IgD-negative memory B cell (primary cell): ENCODE results near the gene HOXB2. TPM values are rescaled to one million over a fixed set of nuclear protein-coding genes. Genes with fewer than 3 reads are reported as not detected.
A peak's percentile ranks its signal among the peaks of the same experiment; 100 is the strongest.
"Not testable (repeated sequence)": the region's sequence is repeated elsewhere in the genome, so short reads cannot be mapped to it uniquely, and the experiment has no call there.

Experiments
- H3K27ac Mint-ChIP-seq, 3 donors: one replicate each; pipeline ENCODE4 v1.8.0; 2020 to 2022; ENCODE audit warnings: mild to moderate bottlenecking in 3 of 3, mixed read lengths in 3 of 3, moderate library complexity in 1 of 3
- H3K27me3 Mint-ChIP-seq: one replicate; pipeline ENCODE4 v1.8.0; 2021; ENCODE audit warnings: mixed read lengths
- H3K36me3 Mint-ChIP-seq: one replicate; pipeline ENCODE4 v1.8.0; 2020; ENCODE audit warnings: mild to moderate bottlenecking, mixed read lengths
- H3K4me1 Mint-ChIP-seq, 3 donors: one replicate each; pipeline ENCODE4 v1.8.0; 2020 to 2022; ENCODE audit warnings: mixed read lengths in 3 of 3, mild to moderate bottlenecking in 1 of 3
- H3K4me3 Mint-ChIP-seq, 4 donors: one replicate each; pipeline ENCODE4 v1.8.0; 2020 to 2022; ENCODE audit warnings: mild to moderate bottlenecking in 4 of 4, mixed read lengths in 4 of 4, moderate library complexity in 3 of 4
- H3K9me3 Mint-ChIP-seq, 3 donors: one replicate each; pipeline ENCODE4 v1.8.0; 2020 to 2021; ENCODE audit warnings: mixed read lengths in 3 of 3, mild to moderate bottlenecking in 1 of 3
- polyA plus RNA-seq: library from polyadenylated mRNA; unstranded; fragments of 300-500 nt; fragmentation: Illumina TruSeq; gene quantifications from one replicate; pipeline ENCODE4 v1.2.3, GENCODE V29; 2021

The HOXB2 gene
- polyA plus RNA-seq, 1 donor from 2014 or later: 0.94 TPM

- H3K9me3 Mint-ChIP-seq: peaks cover 0 to 1% (median 0%) of the 10 kb centered on the region in 3 donors
- no peaks in the 10 kb centered on the region for H3K36me3 Mint-ChIP-seq
- no peak overlapping the region for H3K4me3 Mint-ChIP-seq
- H3K27ac Mint-ChIP-seq: no peak overlapping the region
- peaks cover 44% of the 10 kb centered on the region for H3K27me3 Mint-ChIP-seq
- H3K4me1 Mint-ChIP-seq: peaks cover 6 to 12% (median 7%) of the 10 kb centered on the region in 3 donors
These were observed 28.7 kb downstream of the HOXB2 start for GRCh38 chr17:48515925-48516900.

- peaks cover 6 to 16% (median 7%) of the 10 kb centered on the region in 3 donors for H3K4me1 Mint-ChIP-seq
- no peak overlapping the region for H3K27ac Mint-ChIP-seq
- H3K4me3 Mint-ChIP-seq: no peak overlapping the region
These were observed 30.4 kb downstream of the HOXB2 start for GRCh38 chr17:48514477-48514876.

GRCh38 chr17:48513666-48514455 lies 31.0 kb downstream of the HOXB2 start:
- Mint-ChIP-seq H3K4me3 (peak overlapping the region in 2 of 4 donors; percentile 20 to 24), H3K4me1 (peaks cover 6 to 16% (median 7%) of the 10 kb centered on the region in 3 donors), H3K9me3 (peaks cover 0 to 1% (median 0%) of the 10 kb centered on the region in 3 donors), H3K27ac (peak overlapping the region in 1 of 3 donors; percentile 45), H3K27me3 (peaks cover 43% of the 10 kb centered on the region), H3K36me3 (no peaks in the 10 kb centered on the region)

More at GRCh38 chr17:48514477-48514876, 30.4 kb downstream of the HOXB2 start:
- Mint-ChIP-seq H3K27me3 (peaks cover 43% of the 10 kb centered on the region), H3K36me3 (no peaks in the 10 kb centered on the region), H3K9me3 (peaks cover 0 to 1% (median 0%) of the 10 kb centered on the region in 3 donors)

GRCh38 chr17:48513097-48513496 lies 31.8 kb downstream of the HOXB2 start:
- H3K27ac Mint-ChIP-seq: peak overlapping the region in 1 of 3 donors; percentile 45
- H3K4me1 Mint-ChIP-seq: peaks cover 6 to 16% (median 7%) of the 10 kb centered on the region in 3 donors
- H3K27me3 Mint-ChIP-seq: peaks cover 43% of the 10 kb centered on the region
- peak overlapping the region in 3 of 4 donors; percentile 44 to 81 (median 56) for H3K4me3 Mint-ChIP-seq
- H3K36me3 Mint-ChIP-seq: no peaks in the 10 kb centered on the region
- peaks cover 0 to 3% (median 0%) of the 10 kb centered on the region in 3 donors for H3K9me3 Mint-ChIP-seq

- Mint-ChIP-seq H3K27me3 (peaks cover 30% of the 10 kb centered on the region), H3K27ac (no peak overlapping the region), H3K4me1 (peaks cover 0 to 16% (median 2%) of the 10 kb centered on the region in 3 donors), H3K36me3 (no peaks in the 10 kb centered on the region), H3K4me3 (no peak overlapping the region), H3K9me3 (peaks cover 0 to 2% (median 0%) of the 10 kb centered on the region in 3 donors)
These were observed 33.9 kb downstream of the HOXB2 start for GRCh38 chr17:48510761-48511604.

GRCh38 chr17:48510381-48510760 lies 34.5 kb downstream of the HOXB2 start:
- no peak overlapping the region for H3K4me3 Mint-ChIP-seq
- peaks cover 0 to 2% (median 0%) of the 10 kb centered on the region in 3 donors for H3K9me3 Mint-ChIP-seq
- no peaks in the 10 kb centered on the region for H3K36me3 Mint-ChIP-seq
- H3K27me3 Mint-ChIP-seq: peaks cover 30% of the 10 kb centered on the region
- no peak overlapping the region for H3K27ac Mint-ChIP-seq
- H3K4me1 Mint-ChIP-seq: peaks cover 0 to 16% (median 2%) of the 10 kb centered on the region in 3 donors

- Mint-ChIP-seq H3K27me3 (peaks cover 24% of the 10 kb centered on the region), H3K4me1 (peaks cover 0 to 15% (median 2%) of the 10 kb centered on the region in 3 donors)
- not testable (repeated sequence) for H3K4me3 Mint-ChIP-seq, H3K27ac Mint-ChIP-seq, H3K9me3 Mint-ChIP-seq, H3K36me3 Mint-ChIP-seq
These were observed 35.2 kb downstream of the HOXB2 start for GRCh38 chr17:48509708-48510107.

- Mint-ChIP-seq H3K9me3 (peaks cover 0 to 2% (median 0%) of the 10 kb centered on the region in 3 donors), H3K27me3 (peaks cover 17% of the 10 kb centered on the region), H3K4me3 (no peak overlapping the region), H3K27ac (no peak overlapping the region), H3K4me1 (peaks cover 0 to 4% (median 0%) of the 10 kb centered on the region in 3 donors), H3K36me3 (no peaks in the 10 kb centered on the region)
These were observed 38.7 kb downstream of the HOXB2 start for GRCh38 chr17:48506246-48506645.

- peaks cover 0 to 2% (median 0%) of the 10 kb centered on the region in 3 donors for H3K9me3 Mint-ChIP-seq
- no peak overlapping the region for H3K4me3 Mint-ChIP-seq
- peak overlapping the region in 1 of 3 donors; percentile 26 for H3K27ac Mint-ChIP-seq
- no peaks in the 10 kb centered on the region for H3K36me3 Mint-ChIP-seq
- peaks cover 16% of the 10 kb centered on the region for H3K27me3 Mint-ChIP-seq
- peaks cover 0 to under 1% (median 0%) of the 10 kb centered on the region in 3 donors for H3K4me1 Mint-ChIP-seq
These were observed 39.1 kb downstream of the HOXB2 start for GRCh38 chr17:48505788-48506187.

- Mint-ChIP-seq H3K36me3 (no peaks in the 10 kb centered on the region), H3K4me3 (no peak overlapping the region), H3K9me3 (peaks cover 0 to 2% (median 0%) of the 10 kb centered on the region in 3 donors), H3K27me3 (peaks cover 12% of the 10 kb centered on the region), H3K27ac (no peak overlapping the region), H3K4me1 (no peaks in the 10 kb centered on the region)
These were observed 40.0 kb downstream of the HOXB2 start for GRCh38 chr17:48504953-48505352.

- Mint-ChIP-seq H3K9me3 (peaks cover 0 to 2% (median 0%) of the 10 kb centered on the region in 3 donors), H3K36me3 (no peaks in the 10 kb centered on the region)
These were observed 41.2 kb downstream of the HOXB2 start for GRCh38 chr17:48503747-48504146.

GRCh38 chr17:48502901-48503300 lies 42.0 kb downstream of the HOXB2 start:
- Mint-ChIP-seq H3K4me3 (no peak overlapping the region), H3K36me3 (no peaks in the 10 kb centered on the region), H3K27me3 (peaks cover 14% of the 10 kb centered on the region), H3K4me1 (no peaks in the 10 kb centered on the region), H3K9me3 (no peaks in the 10 kb centered on the region), H3K27ac (no peak overlapping the region)

More at GRCh38 chr17:48503747-48504146, 41.2 kb downstream of the HOXB2 start:
- H3K4me1 Mint-ChIP-seq: no peaks in the 10 kb centered on the region
- no peak overlapping the region for H3K4me3 Mint-ChIP-seq
- H3K27ac Mint-ChIP-seq: no peak overlapping the region
- peaks cover 12% of the 10 kb centered on the region for H3K27me3 Mint-ChIP-seq

GRCh38 chr17:48502312-48502711 lies 42.6 kb downstream of the HOXB2 start:
- Mint-ChIP-seq H3K4me1 (no peaks in the 10 kb centered on the region), H3K27me3 (peaks cover 16% of the 10 kb centered on the region), H3K9me3 (no peaks in the 10 kb centered on the region), H3K36me3 (no peaks in the 10 kb centered on the region), H3K4me3 (no peak overlapping the region), H3K27ac (no peak overlapping the region)
